Esophagus muscularis mucosa (tissue), 3 donors: ENCODE data around the gene RBMX2.
A peak's percentile ranks its signal among the peaks of the same experiment; 100 is the strongest.

Experiments used
- EP300 ChIP-seq: sonication (generic); formaldehyde crosslinking; IDR thresholded peaks from one replicate; pipeline ENCODE4 v1.6.1; 2017; ENCODE audit warnings: antibody characterized with exemption
- TF ChIP-seq, protein P1 (sequence below), 3 experiments: fragments of 200-600 bp in 2 of 3; fragments of 450-650 bp in 1 of 3; sonication (generic) in 2 of 3; IDR thresholded peaks; one replicate each; pipeline ENCODE4 v1.5.1; 2017 to 2019; ENCODE audit warnings: antibody characterized with exemption in 3 of 3, mild to moderate bottlenecking in 2 of 3, moderate library complexity in 1 of 3

GRCh38 chrX:130393451-130394074, 8.2 kb upstream of the RBMX2 start:
- TF ChIP-seq, protein P1, sequence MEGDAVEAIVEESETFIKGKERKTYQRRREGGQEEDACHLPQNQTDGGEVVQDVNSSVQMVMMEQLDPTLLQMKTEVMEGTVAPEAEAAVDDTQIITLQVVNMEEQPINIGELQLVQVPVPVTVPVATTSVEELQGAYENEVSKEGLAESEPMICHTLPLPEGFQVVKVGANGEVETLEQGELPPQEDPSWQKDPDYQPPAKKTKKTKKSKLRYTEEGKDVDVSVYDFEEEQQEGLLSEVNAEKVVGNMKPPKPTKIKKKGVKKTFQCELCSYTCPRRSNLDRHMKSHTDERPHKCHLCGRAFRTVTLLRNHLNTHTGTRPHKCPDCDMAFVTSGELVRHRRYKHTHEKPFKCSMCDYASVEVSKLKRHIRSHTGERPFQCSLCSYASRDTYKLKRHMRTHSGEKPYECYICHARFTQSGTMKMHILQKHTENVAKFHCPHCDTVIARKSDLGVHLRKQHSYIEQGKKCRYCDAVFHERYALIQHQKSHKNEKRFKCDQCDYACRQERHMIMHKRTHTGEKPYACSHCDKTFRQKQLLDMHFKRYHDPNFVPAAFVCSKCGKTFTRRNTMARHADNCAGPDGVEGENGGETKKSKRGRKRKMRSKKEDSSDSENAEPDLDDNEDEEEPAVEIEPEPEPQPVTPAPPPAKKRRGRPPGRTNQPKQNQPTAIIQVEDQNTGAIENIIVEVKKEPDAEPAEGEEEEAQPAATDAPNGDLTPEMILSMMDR (IDR thresholded peaks at IDR 0.05) = peak; percentile 36 to 62 (median 46)
- TF ChIP-seq EP300 = no peak
